NCI-H524 (cell line): Measurements from ENCODE around the gene PRKCE.
"Not testable (repeated sequence)": the region's sequence is repeated elsewhere in the genome, so short reads cannot be mapped to it uniquely, and the experiment has no call there.

Source experiments
- DNase-seq, 2 experiments: peaks; one replicate each; lab custom pipeline; 2025; lab: John Stamatoyannopoulos, UW

The PRKCE gene

GRCh38 chr2:45699032-45699658 is 47.7 kb downstream of the PRKCE start:
- DNase-seq: no peak

- DNase-seq: no peak
These were observed 49.0 kb downstream of the PRKCE start for GRCh38 chr2:45700407-45701013.

DNA sequence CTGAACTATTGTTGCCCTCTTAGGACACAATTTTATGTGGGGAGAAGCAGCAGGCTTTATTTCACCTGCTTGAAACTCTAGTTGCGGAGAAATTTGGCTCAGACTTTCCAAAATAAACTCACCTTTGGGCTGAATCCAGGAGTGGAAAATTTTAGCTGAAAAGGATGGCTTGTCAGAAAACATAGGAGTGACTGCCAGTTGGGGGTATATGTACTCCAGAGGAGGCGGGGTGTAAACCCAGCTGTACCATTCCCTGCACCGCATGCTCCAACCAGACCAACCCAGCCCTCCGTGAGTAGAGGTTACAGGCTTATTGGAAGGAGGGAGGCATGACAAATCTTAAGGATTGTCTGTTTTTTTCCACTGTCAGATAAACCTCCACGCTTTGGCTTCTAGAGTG is 53.8 kb downstream of the PRKCE start:
- no peak for DNase-seq

GRCh38 chr2:45706033-45706432 is 54.6 kb downstream of the PRKCE start:
- no peak for DNase-seq

GRCh38 chr2:45707006-45707405 is 55.5 kb downstream of the PRKCE start:
- DNase-seq: no peak

GRCh38 chr2:45707661-45708060 is 56.2 kb downstream of the PRKCE start:
- DNase-seq: no peak

DNA sequence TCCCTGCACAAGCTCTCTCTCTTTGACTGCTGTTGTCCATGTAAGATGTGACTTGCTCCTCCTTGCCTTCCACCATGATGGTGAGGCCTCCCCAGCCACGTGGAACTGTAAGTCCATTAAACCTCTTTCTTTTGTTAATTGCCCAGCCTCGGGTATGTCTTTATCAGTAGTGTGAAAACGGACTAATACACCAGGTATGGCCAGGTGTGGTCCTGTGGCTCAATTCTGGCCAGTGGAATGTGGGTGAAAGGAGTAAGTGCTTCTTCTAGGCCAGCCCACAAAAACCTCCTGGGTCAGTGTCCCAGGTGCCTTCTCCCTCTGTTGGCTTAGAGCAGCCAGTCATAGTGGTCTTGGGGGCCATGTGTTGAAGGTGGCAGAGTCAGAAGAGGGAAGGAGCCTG is 57.0 kb downstream of the PRKCE start:
- no peak for DNase-seq

DNA sequence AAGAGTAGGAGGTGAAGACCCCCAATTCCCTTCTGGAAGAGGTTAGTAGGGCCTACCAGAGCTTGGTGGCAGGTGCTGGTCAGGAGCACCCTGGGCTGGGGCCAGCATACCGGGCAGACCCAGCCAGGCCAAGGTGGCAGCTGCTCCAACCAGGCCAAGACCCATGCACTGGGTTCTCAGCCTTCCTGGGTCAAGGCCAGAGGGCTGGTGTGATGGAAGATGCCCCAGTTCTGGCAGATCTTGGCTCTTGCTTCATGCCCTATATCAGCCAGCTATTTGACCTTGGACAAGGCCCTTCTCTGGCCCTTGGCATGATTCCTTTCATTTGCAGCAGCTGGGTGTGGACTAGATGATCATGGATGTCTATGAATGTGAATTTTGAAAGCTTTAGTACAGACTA is 57.7 kb downstream of the PRKCE start:
- DNase-seq: no peak

GRCh38 chr2:45710468-45710867 is 59.0 kb downstream of the PRKCE start:
- DNase-seq: no peak

GRCh38 chr2:45711224-45711623 is 59.7 kb downstream of the PRKCE start:
- DNase-seq: no peak

DNA sequence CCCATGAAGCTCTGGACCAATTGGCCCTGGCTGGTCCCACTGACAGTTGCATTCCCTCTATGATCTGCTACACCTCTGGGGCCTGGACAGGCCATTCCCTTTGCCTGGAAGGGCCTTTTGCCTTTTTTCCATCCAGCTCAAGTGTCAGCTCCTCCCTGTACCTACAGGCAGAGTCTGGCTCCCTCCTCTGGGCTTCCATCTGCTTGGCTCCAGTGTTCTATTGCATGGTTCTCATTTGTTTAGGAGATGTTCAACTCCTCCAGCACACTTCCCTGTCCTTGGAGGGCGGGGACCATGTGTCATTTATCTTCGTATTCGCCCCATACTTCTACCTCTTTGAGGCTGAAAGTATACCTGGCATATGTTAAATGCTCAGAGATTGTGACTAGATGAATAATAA is 61.1 kb downstream of the PRKCE start:
- DNase-seq: no peak

- peak in 1 of 2 experiments; percentile 47 for DNase-seq
These were observed 61.7 kb downstream of the PRKCE start for GRCh38 chr2:45713136-45713535.

GRCh38 chr2:45713591-45713990 is 62.1 kb downstream of the PRKCE start:
- no peak for DNase-seq

- no peak for DNase-seq
These were observed 63.2 kb downstream of the PRKCE start for GRCh38 chr2:45714679-45715078.

DNA sequence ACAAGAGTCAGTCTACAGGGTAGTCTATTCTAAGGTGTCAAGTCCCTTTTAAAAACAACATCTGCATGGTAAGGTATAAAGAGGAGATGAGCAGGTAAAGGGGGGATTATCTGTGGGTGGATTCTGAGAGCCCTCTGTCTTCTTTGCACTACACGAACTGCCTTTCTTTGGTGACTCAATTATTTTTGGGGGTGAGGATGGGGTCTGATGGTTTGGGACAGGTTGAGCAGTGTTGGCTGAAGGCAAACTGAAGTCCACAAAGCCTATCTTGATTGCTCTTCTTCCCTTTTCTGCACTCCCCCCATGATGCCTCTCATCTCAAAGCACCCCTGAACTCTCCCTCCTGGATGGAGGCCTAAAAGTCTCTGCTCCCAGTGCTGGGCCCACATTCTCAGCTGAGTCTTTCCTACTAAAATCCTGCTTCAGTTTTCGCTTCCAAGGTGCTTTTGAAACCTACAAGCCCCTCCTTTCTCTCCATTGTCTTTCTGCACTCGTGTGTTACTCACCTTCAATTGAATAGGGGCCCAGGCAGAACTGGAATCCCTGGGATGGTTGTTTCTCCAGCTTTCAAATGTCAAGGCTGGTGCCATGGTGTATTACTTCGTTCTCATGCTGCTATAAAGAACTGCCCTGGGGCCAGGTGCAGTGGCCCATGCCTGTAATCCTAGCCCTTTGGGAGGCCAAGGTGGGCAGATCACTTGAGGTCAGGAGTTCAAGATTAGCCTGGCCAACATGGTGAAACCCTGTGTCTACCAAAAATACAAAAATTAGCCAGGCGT is 64.3 kb downstream of the PRKCE start:
- no peak for DNase-seq

DNA sequence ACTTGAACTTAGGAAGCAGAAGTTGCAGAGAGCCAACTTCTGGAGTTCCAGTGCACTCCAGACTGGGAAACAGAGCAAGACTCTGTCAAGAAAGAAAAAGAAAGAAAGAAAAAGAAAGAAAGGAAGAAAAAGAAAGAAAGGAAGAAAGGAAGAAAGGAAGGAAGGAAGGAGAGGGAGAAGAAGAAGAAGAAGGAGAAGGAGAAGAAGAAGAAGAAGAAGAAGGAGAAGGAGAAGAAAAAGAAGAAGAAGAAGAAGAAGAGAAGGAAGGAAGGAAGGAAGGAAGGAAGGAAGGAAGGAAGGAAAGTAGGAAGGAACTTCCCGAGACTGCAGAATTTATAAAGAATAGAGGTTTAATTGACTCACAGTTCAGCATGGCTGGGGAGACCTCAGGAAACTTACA is 65.0 kb downstream of the PRKCE start:
- not testable (repeated sequence) for DNase-seq

DNA sequence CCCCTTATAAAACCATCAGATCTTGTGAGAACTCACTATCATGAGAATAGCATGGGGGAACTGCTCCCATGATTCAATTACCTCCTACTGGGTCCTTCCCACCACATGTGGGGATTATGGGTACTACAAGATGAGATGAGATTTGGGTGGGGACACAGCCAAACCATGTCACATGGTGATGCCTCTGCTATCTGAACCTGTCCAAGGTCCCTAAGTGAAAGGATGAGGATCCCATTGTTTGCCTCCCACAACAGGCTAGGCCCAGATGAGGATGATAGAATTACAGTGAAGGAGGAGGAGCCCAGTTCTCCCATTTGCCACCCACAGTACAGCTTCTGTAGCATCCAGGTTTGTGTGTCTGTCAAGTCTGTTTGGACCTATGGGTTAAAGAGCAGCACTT is 65.4 kb downstream of the PRKCE start:
- no peak for DNase-seq

GRCh38 chr2:45720210-45720609 is 68.7 kb downstream of the PRKCE start:
- no peak for DNase-seq

DNA sequence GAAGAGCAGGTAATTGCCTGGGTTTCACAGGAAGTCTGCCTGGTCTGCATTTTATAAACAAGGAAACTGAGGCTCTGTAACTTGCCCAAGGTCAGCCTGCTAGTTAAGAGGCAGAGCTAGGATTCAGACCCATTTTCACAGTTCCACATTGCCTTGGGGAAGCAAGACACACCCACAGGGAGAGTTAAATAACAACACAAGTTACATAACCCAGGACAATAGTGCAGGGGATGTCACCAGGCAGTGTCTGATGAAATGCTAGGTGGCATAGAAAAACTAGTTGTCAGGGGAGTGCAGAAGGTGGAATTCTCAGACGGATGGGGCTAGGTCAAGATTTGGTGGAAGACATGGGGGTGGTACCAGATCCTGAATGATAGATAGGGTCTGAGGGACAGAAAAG is 69.7 kb downstream of the PRKCE start:
- no peak for DNase-seq

DNA sequence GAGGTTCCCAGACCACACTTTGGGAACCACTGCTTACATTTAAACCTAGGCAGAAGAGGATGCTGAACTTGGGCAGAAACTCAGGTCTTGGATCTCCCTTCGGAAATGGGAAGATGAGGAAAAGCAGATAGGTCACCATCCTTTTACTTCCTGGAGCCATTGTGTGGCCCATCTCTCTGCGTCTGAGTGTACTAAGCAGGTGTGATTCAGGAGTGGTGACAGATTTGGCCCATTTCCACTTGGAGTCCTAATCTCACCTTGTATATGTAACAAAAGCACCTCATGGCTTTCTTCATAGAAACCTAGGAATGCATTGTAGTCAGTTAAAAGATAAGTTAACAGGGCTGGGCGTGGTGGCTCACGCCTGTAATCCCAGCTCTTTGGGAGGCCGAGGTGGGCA is 71.0 kb downstream of the PRKCE start:
- DNase-seq: no peak

DNA sequence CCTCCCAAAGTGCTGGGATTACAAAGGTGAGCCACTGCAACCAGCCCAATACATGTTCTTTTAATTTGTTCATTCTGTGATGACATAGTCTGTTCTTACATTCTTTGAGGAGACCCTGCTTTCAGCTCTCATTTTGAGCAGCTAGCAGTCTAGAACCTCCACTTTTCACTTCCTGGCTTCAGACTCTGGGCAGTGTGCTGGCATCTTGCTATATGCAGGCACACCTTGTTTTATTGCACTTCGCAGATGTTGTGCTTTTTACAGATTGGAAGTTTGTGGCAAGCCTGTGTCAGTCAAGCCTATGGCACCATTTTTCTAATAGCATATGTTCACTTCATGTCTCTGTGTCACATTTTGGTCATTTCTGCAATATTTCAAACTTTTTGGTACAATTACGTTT is 72.4 kb downstream of the PRKCE start:
- DNase-seq: no peak

GRCh38 chr2:45724335-45724734 is 72.9 kb downstream of the PRKCE start:
- DNase-seq: no peak

DNA sequence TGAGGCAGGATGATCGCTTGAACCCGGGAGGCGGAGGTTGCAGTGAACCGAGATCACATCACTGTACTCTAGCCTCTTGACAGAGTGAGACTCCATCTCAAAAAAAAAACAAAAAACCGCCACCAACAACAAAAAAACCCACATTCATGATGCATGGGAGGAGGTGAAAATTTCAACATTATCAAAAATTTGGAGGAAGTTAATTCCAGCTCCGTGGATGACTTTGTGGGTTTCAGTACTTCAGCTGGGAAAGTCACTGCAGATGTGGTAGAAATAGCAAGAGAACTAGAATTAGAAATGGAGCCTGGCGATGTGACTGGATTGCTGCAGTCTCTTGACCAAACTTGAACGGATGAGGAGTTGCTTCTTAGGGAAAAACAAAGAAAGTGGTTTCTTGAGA is 74.3 kb downstream of the PRKCE start:
- no peak for DNase-seq
